Ishikawa (cell line): Measurements from ENCODE around the gene DELE1.

ENCODE experiments used
- CEBPB ChIP-seq: IDR thresholded peaks from 2 replicates; pipeline ENCODE4 v1.6.1; 2012
- CREB1 ChIP-seq: IDR thresholded peaks from 2 replicates; pipeline ENCODE4 v1.6.1; 2012; ENCODE audit warnings: low read depth
- EGR1 ChIP-seq: IDR thresholded peaks from 2 replicates; pipeline ENCODE4 v1.6.1; 2012
- EP300 ChIP-seq: IDR thresholded peaks from 2 replicates; pipeline ENCODE4 v1.6.1; 2012; ENCODE audit warnings: borderline replicate concordance
- FOXM1 ChIP-seq: IDR thresholded peaks from 2 replicates; pipeline ENCODE4 v1.6.1; 2012; ENCODE audit warnings: low read depth, borderline replicate concordance
- MAX ChIP-seq: IDR thresholded peaks from 2 replicates; pipeline ENCODE4 v1.6.1; 2012
- NFIC ChIP-seq: IDR thresholded peaks from 2 replicates; pipeline ENCODE4 v1.6.1; 2012
- RAD21 ChIP-seq: IDR thresholded peaks from 2 replicates; pipeline ENCODE4 v1.6.1; 2012; ENCODE audit warnings: low read depth
- TAF1 ChIP-seq: IDR thresholded peaks from 2 replicates; pipeline ENCODE4 v1.6.1; 2012; ENCODE audit warnings: low read depth, mild to moderate bottlenecking
- TCF12 ChIP-seq: IDR thresholded peaks from 2 replicates; pipeline ENCODE4 v1.6.1; 2012; ENCODE audit warnings: low read depth
- TEAD4 ChIP-seq: IDR thresholded peaks from 2 replicates; pipeline ENCODE4 v1.6.1; 2012
- YY1 ChIP-seq: IDR thresholded peaks from 2 replicates; pipeline ENCODE4 v1.6.1; 2012; ENCODE audit warnings: low read depth
- ZBTB7A ChIP-seq: IDR thresholded peaks from 2 replicates; pipeline ENCODE4 v1.6.1; 2012; ENCODE audit warnings: low read depth
- TF ChIP-seq, protein P1 (sequence below): IDR thresholded peaks from 2 replicates; pipeline ENCODE4 v1.6.1; 2012; ENCODE audit warnings: low read depth, mild to moderate bottlenecking
- TF ChIP-seq, protein P2 (sequence below): IDR thresholded peaks from 2 replicates; pipeline ENCODE4 v1.6.1; 2012

The DELE1 gene

DNA sequence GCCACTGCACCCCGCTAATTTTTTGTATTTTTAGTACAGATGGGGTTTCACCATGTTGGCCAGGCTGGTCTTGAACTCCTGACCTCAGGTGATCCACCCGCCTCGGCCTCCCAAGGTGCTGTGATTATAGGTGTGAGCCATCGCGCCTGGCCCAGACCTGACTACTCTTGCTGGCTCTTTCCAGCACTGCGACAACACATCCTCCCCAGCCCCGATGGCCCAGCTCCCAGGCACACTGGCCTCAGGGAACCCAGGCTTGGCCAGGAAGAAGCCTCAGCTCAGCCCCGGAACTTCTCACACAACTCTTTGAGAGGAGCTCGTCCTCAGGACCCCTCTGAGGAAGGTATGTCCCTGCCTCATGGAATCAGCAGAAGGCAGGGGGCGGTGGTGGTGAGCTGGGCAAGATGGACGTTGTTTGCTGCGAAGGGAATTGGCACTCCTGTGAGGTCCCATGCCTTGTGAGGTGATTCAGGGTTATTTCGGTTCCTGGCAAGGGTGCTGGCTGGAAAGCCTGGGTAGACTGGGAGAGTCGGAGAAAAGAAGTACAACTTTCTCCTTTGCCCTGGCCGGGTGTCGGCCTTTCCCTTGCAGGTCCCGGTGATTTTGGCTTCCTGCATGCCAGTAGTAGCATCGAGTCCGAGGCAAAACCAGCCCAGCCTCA lies 5.9 kb downstream of the DELE1 start:
- TF ChIP-seq ZBTB7A, result no peak
- TF ChIP-seq TAF1, result no peak
- TF ChIP-seq NFIC, result no peak
- no peak for TF ChIP-seq CREB1
- TF ChIP-seq RAD21, result no peak
- no peak for TF ChIP-seq TCF12
- no peak for TF ChIP-seq CEBPB
- no peak for TF ChIP-seq EP300
- TF ChIP-seq YY1, result no peak
- no peak for TF ChIP-seq EGR1

GRCh38 chr5:141931694-141932093 lies 8.0 kb downstream of the DELE1 start:
- TF ChIP-seq CEBPB, result no peak
- no peak for TF ChIP-seq TEAD4
- TF ChIP-seq, protein P1, sequence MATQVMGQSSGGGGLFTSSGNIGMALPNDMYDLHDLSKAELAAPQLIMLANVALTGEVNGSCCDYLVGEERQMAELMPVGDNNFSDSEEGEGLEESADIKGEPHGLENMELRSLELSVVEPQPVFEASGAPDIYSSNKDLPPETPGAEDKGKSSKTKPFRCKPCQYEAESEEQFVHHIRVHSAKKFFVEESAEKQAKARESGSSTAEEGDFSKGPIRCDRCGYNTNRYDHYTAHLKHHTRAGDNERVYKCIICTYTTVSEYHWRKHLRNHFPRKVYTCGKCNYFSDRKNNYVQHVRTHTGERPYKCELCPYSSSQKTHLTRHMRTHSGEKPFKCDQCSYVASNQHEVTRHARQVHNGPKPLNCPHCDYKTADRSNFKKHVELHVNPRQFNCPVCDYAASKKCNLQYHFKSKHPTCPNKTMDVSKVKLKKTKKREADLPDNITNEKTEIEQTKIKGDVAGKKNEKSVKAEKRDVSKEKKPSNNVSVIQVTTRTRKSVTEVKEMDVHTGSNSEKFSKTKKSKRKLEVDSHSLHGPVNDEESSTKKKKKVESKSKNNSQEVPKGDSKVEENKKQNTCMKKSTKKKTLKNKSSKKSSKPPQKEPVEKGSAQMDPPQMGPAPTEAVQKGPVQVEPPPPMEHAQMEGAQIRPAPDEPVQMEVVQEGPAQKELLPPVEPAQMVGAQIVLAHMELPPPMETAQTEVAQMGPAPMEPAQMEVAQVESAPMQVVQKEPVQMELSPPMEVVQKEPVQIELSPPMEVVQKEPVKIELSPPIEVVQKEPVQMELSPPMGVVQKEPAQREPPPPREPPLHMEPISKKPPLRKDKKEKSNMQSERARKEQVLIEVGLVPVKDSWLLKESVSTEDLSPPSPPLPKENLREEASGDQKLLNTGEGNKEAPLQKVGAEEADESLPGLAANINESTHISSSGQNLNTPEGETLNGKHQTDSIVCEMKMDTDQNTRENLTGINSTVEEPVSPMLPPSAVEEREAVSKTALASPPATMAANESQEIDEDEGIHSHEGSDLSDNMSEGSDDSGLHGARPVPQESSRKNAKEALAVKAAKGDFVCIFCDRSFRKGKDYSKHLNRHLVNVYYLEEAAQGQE, result no peak
- TF ChIP-seq MAX, result no peak
- no peak for TF ChIP-seq YY1
- no peak for TF ChIP-seq EP300
- no peak for TF ChIP-seq ZBTB7A
- TF ChIP-seq TCF12, result no peak
- no peak for TF ChIP-seq CREB1
- no peak for TF ChIP-seq RAD21
- TF ChIP-seq TAF1, result no peak
- no peak for TF ChIP-seq FOXM1
- TF ChIP-seq NFIC, result no peak
- no peak for TF ChIP-seq EGR1

- TF ChIP-seq CEBPB (no peak), ZBTB7A (no peak), CREB1 (no peak), FOXM1 (no peak), RAD21 (no peak), TCF12 (no peak)
Observed at GRCh38 chr5:141933151-141933550, 9.5 kb downstream of the DELE1 start.

DNA sequence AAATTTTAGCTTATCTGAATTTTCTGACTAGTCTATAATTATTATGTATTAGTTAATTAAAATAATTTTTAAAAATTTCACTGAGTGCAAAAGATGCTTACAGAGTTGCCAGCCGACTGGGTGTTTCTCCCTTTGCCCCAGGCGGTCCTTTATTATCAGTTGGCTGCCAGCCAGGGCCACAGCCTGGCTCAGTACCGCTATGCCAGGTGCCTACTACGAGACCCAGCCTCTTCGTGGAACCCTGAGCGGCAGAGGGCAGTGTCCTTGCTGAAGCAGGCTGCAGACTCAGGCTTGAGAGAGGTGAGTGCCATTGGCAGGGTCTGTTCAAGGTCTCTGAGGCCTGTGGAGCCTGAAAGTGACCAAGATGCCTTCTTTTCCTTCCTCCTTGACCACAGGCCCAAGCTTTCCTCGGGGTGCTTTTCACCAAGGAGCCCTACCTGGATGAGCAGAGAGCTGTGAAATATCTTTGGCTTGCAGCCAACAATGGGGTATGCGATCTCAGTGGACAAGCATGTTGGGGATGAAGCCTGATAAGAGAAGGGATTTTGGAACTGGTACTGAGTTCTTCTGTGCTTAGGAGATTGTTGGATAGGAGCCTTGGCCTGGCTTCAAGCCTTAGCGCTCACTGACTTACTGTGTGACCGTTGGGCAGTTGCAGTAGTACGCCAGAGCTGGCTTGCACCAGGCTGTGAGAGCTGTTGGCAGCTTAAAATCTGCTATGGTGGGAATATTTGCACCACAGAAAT lies 10.6 kb downstream of the DELE1 start:
- peak; percentile 71 for TF ChIP-seq NFIC
- no peak for TF ChIP-seq TEAD4
- TF ChIP-seq, protein P2, sequence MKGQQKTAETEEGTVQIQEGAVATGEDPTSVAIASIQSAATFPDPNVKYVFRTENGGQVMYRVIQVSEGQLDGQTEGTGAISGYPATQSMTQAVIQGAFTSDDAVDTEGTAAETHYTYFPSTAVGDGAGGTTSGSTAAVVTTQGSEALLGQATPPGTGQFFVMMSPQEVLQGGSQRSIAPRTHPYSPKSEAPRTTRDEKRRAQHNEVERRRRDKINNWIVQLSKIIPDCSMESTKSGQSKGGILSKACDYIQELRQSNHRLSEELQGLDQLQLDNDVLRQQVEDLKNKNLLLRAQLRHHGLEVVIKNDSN, result no peak

DNA sequence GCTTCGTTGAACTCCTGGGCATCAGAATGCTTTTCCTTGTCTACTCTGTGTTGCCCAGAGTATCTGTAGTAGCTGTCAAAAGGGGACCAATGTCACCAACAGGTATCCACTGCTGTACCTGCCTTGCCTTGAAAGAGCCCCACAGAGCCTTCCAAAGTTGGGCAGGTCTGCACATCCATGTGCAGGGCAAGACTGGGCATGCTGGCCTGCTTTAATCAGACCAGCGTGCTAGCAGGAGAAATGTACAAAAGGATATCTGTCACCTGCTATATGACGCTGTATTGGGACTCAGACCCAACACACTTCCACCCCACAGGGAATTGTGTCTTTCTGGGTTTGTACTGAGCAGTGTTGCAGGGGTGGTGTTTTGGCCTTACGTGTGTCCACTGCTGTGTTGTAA lies 11.9 kb downstream of the DELE1 start:
- TF ChIP-seq ZBTB7A (no peak), EP300 (no peak), TAF1 (no peak), RAD21 (no peak)

GRCh38 chr5:141940695-141941271 lies 17.1 kb downstream of the DELE1 start:
- TF ChIP-seq ZBTB7A, result no peak
- no peak for TF ChIP-seq RAD21
- TF ChIP-seq TCF12, result no peak
- no peak for TF ChIP-seq TEAD4
- TF ChIP-seq YY1, result no peak
- no peak for TF ChIP-seq CEBPB
- TF ChIP-seq EP300, result no peak
- TF ChIP-seq NFIC, result no peak
- TF ChIP-seq, protein P2, result no peak
- TF ChIP-seq, protein P1, result no peak
- TF ChIP-seq MAX, result no peak
- no peak for TF ChIP-seq CREB1
- TF ChIP-seq TAF1, result no peak
- no peak for TF ChIP-seq EGR1
- TF ChIP-seq FOXM1, result no peak
